ENCODE data around the gene UAP1L1. TPM values are rescaled to one million over a fixed set of nuclear protein-coding genes. Genes with fewer than 3 reads are reported as not detected.
A peak's percentile ranks its signal among the peaks of the same experiment; 100 is the strongest.

The UAP1L1 gene
- total and polyA plus RNA-seq, 9 of the 15 experiments (the other 6 are each of a cell fraction or from before 2014, with no cell fraction given), result 0.20 to 8.6 (median 3.7) TPM

- no peak overlapping the region for H3K27ac ChIP-seq (ENCODE audit: extremely low read depth, low read depth, low read length)
- ATAC-seq (no peak), DNase-seq (ENCODE audit: extremely low read depth in 1 of 4, low spot score in 3 of 4) (peak in 1 of 4 experiments; percentile 24), FAIRE-seq (no peak)
- H3K4me1 ChIP-seq (replicated peaks in 1 of 2; ENCODE audit: control insufficient read depth in 2 of 2, insufficient read depth in 2 of 2, low read length in 2 of 2), result peaks cover 0 to 69% of the 10 kb centered on the region in 2 experiments; a peak in 3 of 5 replicates
- H3K79me2 ChIP-seq (ENCODE audit: control insufficient read depth, insufficient read depth, low read length), result no peaks in the 10 kb centered on the region
- POLR2A ChIA-PET, result interaction anchor here (0.6 to 0.8 kb wide), 5 partner anchors 8 to 95 kb away, joined by 3 read pairs; no protein-coding TSS in a partner anchor
- intact Hi-C loops (cut with micrococcal nuclease), result no loop called here
- CTCF ChIA-PET (ENCODE audit: low intra/inter-chr PET ratio), result interaction anchor here (0.6 kb wide), 1 partner anchor 33 kb away, joined by 3 read pairs; no protein-coding TSS in a partner anchor
- H3K9ac ChIP-seq (ENCODE audit: insufficient read depth in 1 of 2, low read depth in 2 of 2, low read length in 2 of 2), result peak overlapping the region in 1 of 2 experiments; percentile 36; a peak in 1 of 4 replicates
- in situ Hi-C loops (cut with MboI), result loop anchor here (5.0 kb wide), 2 partner anchors 90 to 265 kb away; partner anchors contain the start of gene C8G
- H3K9me3 ChIP-seq (replicated peaks; ENCODE audit: control insufficient read depth, insufficient read depth, low read depth, low read length), result no peaks in the 10 kb centered on the region
- H3K36me3 ChIP-seq (ENCODE audit: control insufficient read depth, insufficient read depth, low read length), result no peaks in the 10 kb centered on the region
- no peak overlapping the region for H3K4me2 ChIP-seq (ENCODE audit: insufficient read depth, low read length)
- H3K27me3 ChIP-seq (ENCODE audit: control insufficient read depth in 2 of 2, insufficient read depth in 2 of 2, low read length in 2 of 2), result peaks cover 0 to 22% of the 10 kb centered on the region in 2 experiments; a peak in 1 of 5 replicates
- no peaks in the 10 kb centered on the region for H3K9me1 ChIP-seq (ENCODE audit: control insufficient read depth, insufficient read depth, low read length)
- H4K20me1 ChIP-seq (replicated peaks; ENCODE audit: control insufficient read depth, insufficient read depth, low read length), result 0 out of 2 replicates have a peak, but pooled peaks cover 2% of the 10 kb centered on the region
- 9% methylated on average over 13 of the region's 13 CpGs for WGBS (ENCODE audit: insufficient coverage, low coverage, missing lambda C conversion rate)
- BruUV-seq (replicated peaks), result no TSS peak
- no peak overlapping the region for H2AFZ ChIP-seq (ENCODE audit: low read depth, low read length)
- no peak overlapping the region for H3K4me3 ChIP-seq
- TF ChIP-seq SIRT6 (IDR thresholded peaks at IDR 0.05; ENCODE audit: low read depth, low read length), result no peak
- peak; percentile 77 for TF ChIP-seq EGR1 (conservative IDR thresholded peaks at IDR 0.05)
- no peak for TF ChIP-seq TAL1 (IDR thresholded peaks at IDR 0.05)
- no peak for TF ChIP-seq GATAD2A (IDR thresholded peaks at IDR 0.05)
- peak; percentile 15; the same call in 1 of the 2 replicates for TF ChIP-seq NFIC (IDR thresholded peaks at IDR 0.05)
- TF ChIP-seq CREBBP (IDR thresholded peaks at IDR 0.05; ENCODE audit: low read depth, low read length), result no peak
- no peak for TF ChIP-seq BRF2 (IDR thresholded peaks at IDR 0.05; ENCODE audit: borderline replicate concordance, insufficient read depth, insufficient read length)
- 0 out of 2 replicates have a peak, but pooled peaks have one; percentile 4 for TF ChIP-seq USF2 (CRISPR knock-in tag; IDR thresholded peaks at IDR 0.05)
- TF ChIP-seq TFAP4 (CRISPR knock-in tag; IDR thresholded peaks at IDR 0.05; ENCODE audit: borderline replicate concordance), result no peak
- no peak for TF ChIP-seq ZBTB49 (CRISPR knock-in tag; IDR thresholded peaks at IDR 0.05; ENCODE audit: borderline replicate concordance)
- no peak for TF ChIP-seq SIN3B (IDR thresholded peaks at IDR 0.05; ENCODE audit: low read depth)
- no peak for TF ChIP-seq PHTF2 (CRISPR knock-in tag; IDR thresholded peaks at IDR 0.05)
- TF ChIP-seq, protein P1, sequence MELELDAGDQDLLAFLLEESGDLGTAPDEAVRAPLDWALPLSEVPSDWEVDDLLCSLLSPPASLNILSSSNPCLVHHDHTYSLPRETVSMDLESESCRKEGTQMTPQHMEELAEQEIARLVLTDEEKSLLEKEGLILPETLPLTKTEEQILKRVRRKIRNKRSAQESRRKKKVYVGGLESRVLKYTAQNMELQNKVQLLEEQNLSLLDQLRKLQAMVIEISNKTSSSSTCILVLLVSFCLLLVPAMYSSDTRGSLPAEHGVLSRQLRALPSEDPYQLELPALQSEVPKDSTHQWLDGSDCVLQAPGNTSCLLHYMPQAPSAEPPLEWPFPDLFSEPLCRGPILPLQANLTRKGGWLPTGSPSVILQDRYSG (tag; conservative IDR thresholded peaks at IDR 0.05; ENCODE audit: low read depth), result no peak
Observed at GRCh38 chr9:137037035-137037434, 40.3 kb upstream of the UAP1L1 start.

Measured in K562 (cell line).